HepG2 (cell line): ENCODE results near the gene CAMK1D. TPM values are rescaled to one million over a fixed set of nuclear protein-coding genes. Genes with fewer than 3 reads are reported as not detected.

ENCODE experiments used
- ATAC-seq: fragments of 200-7000 bp; cut with Tn5 transposase; 3 replicates; pipeline ENCODE4 v1.9.1; 2020; ENCODE audit warnings: mild to moderate bottlenecking, moderate library complexity
- BruUV-seq: library from RNA; stranded (reverse); fragments of 400-500 nt; replicated peaks from 2 replicates; lab custom pipeline; 2021; lab: Mats Ljungman, UMichigan
- CTCF ChIA-PET: fragments of 300-600 bp; formaldehyde crosslinking; extraction: SDS; loops from one replicate; lab custom pipeline; 2021; ENCODE audit warnings: low total read pairs, inconsistent platforms, low intra/inter-chr PET ratio; lab: Yijun Ruan, JAX
- POLR2A ChIA-PET: fragments of 350-600 bp; sonication (Branson Sonifier 250); formaldehyde crosslinking; loops from one replicate; lab custom pipeline; 2020; ENCODE audit warnings: antibody characterized with exemption, inconsistent platforms; lab: Yijun Ruan, JAX
- DNase-seq: peaks from one replicate; pipeline ENCODE4 v3.0.0-alpha.2; 2015; ENCODE audit warnings: low spot score
- FAIRE-seq: peaks from 3 replicates; lab custom pipeline; 2011; peaks lifted over from hg19 to GRCh38; lab: Jason Lieb, UNC
- H2AFZ ChIP-seq: one replicate; pipeline ENCODE4 v1.6.1; 2011; ENCODE audit warnings: low read length, inconsistent platforms
- H3K27ac ChIP-seq: fragments of 300-600 bp; 3 replicates; pipeline ENCODE4 v1.8.0; 2011; ENCODE audit warnings: mixed run types, mild to moderate bottlenecking, mixed read lengths, low read length, inconsistent platforms; ENCODE audit not compliant: insufficient read depth; ENCODE audit errors: extremely low read length
- H3K27me3 ChIP-seq, 2 experiments: fragments of 200-600 bp in 1 of 2; 2 replicates in 1 of 2; 3 replicates in 1 of 2; pipeline versions ENCODE4 v1.6.0 to v1.8.0; 2011; ENCODE audit warnings: low read length in 2 of 2, mild to moderate bottlenecking in 2 of 2, moderate library complexity in 2 of 2, inconsistent platforms in 1 of 2; ENCODE audit not compliant: insufficient read depth in 2 of 2, control insufficient read depth in 1 of 2
- H3K36me3 ChIP-seq, 2 experiments: fragments of 200-600 bp in 1 of 2; replicated peaks in 1 of 2; 2 replicates in 1 of 2; 3 replicates in 1 of 2; pipeline versions ENCODE4 v1.5.1 to v1.8.0; 2011; ENCODE audit warnings: low read length in 2 of 2, inconsistent platforms in 1 of 2; ENCODE audit not compliant: insufficient read depth in 2 of 2, control insufficient read depth in 1 of 2
- H3K4me1 ChIP-seq: 2 replicates; pipeline ENCODE4 v1.5.1; 2012; ENCODE audit warnings: low read length, inconsistent platforms; ENCODE audit not compliant: insufficient read depth
- H3K4me2 ChIP-seq: 2 replicates; pipeline ENCODE4 v1.6.0; 2011; ENCODE audit warnings: low read depth, low read length, inconsistent platforms
- H3K4me3 ChIP-seq, 3 experiments: fragments of 200-600 bp in 1 of 3; sonication (generic), shearing (Covaris generic) in 1 of 3; replicated peaks in 1 of 3; 2 replicates each; pipeline ENCODE4 v1.5.1; 2011 to 2016; ENCODE audit warnings: low read length in 3 of 3, inconsistent platforms in 2 of 3, low read depth in 2 of 3, mild to moderate bottlenecking in 2 of 3, control low read depth in 1 of 3, mixed read lengths in 1 of 3; ENCODE audit not compliant: insufficient read depth in 1 of 3
- H3K79me2 ChIP-seq: one replicate; pipeline ENCODE4 v1.6.1; 2011; ENCODE audit warnings: low read length, inconsistent platforms; ENCODE audit not compliant: insufficient read depth
- H3K9ac ChIP-seq: 2 replicates; pipeline ENCODE4 v1.6.0; 2011; ENCODE audit warnings: mild to moderate bottlenecking, low read depth, low read length, inconsistent platforms; ENCODE audit not compliant: insufficient read depth
- H3K9me3 ChIP-seq: 2 replicates; pipeline ENCODE4 v1.5.1; 2012; ENCODE audit warnings: mild to moderate bottlenecking, low read length
- H4K20me1 ChIP-seq: 2 replicates; pipeline ENCODE4 v1.6.0; 2011; ENCODE audit warnings: inconsistent platforms, mild to moderate bottlenecking, low read length, moderate library complexity; ENCODE audit not compliant: insufficient read depth
- ADNP ChIP-seq: sonication (generic); formaldehyde crosslinking; IDR thresholded peaks from 2 replicates; pipeline ENCODE4 v1.4.0; 2020; ENCODE audit warnings: missing genetic modification reagents
- SP4 ChIP-seq: sonication (generic); formaldehyde crosslinking; IDR thresholded peaks from 2 replicates; pipeline ENCODE4 v1.8.1; 2023; ENCODE audit warnings: mild to moderate bottlenecking, missing genetic modification reagents
- ZNF143 ChIP-seq: sonication (generic); formaldehyde crosslinking; IDR thresholded peaks from 2 replicates; pipeline ENCODE4 v1.4.0; 2020; ENCODE audit warnings: missing genetic modification reagents
- ZNF280D ChIP-seq: sonication (generic); formaldehyde crosslinking; IDR thresholded peaks from 2 replicates; pipeline ENCODE4 v1.5.1; 2020; ENCODE audit warnings: mild to moderate bottlenecking, missing genetic modification reagents
- ZNF33B ChIP-seq: sonication (generic); formaldehyde crosslinking; IDR thresholded peaks from 2 replicates; pipeline ENCODE4 v1.5.1; 2020; ENCODE audit warnings: mild to moderate bottlenecking, missing genetic modification reagents
- WGBS: methylation state at CpG from one replicate; pipeline ENCODE4 v1.1.6; 2017; ENCODE audit warnings: low lambda C conversion rate; 5-methylcytosine and 5-hydroxymethylcytosine counted together
- in situ Hi-C: cut with HindIII; loops from 2 replicates; pipeline ENCODE4 v1.10.0; 2017; ENCODE audit warnings: low pct_unique_long_range_greater_than_20kb; ENCODE audit not compliant: extremely low pct_ligation_motif_present
- intact Hi-C: fragments of 100-400 bp; cut with micrococcal nuclease; formaldehyde crosslinking; loops from one replicate; pipeline ENCODE4 v1.10.0; 2022; ENCODE audit not compliant: unreplicated experiment
- polyA plus RNA-seq, 8 experiments: library from polyadenylated mRNA; depleted of rRNA in 3 of 8; stranded (reverse) in 7 of 8; unstranded in 1 of 8; fragments of >200 nt; fragmentation: Illumina TruSeq in 4 of 8; extraction: Trizol in 4 of 8; gene quantifications; 2 replicates each; pipeline versions ENCODE4 v1.2.1 to v1.2.3, GENCODE V29; 2011 to 2016; ENCODE audit warnings: low read depth in 4 of 8, missing spikeins in 1 of 8, mixed read lengths in 1 of 8; ENCODE audit not compliant: insufficient read depth in 1 of 8
- total RNA-seq, 5 experiments: library from RNA; depleted of rRNA; stranded (reverse); fragments of >200 nt; fragmentation: Illumina TruSeq; extraction: Trizol; gene quantifications; 2 replicates each; pipeline ENCODE4 v1.2.3, GENCODE V29; 2016; ENCODE audit warnings: low read depth in 1 of 5

The CAMK1D gene
- total and polyA plus RNA-seq, 2 of the 13 experiments (the other 11 are each of a cell fraction or from before 2014, with no cell fraction given): under 0.01 TPM; not detected in 1

DNA sequence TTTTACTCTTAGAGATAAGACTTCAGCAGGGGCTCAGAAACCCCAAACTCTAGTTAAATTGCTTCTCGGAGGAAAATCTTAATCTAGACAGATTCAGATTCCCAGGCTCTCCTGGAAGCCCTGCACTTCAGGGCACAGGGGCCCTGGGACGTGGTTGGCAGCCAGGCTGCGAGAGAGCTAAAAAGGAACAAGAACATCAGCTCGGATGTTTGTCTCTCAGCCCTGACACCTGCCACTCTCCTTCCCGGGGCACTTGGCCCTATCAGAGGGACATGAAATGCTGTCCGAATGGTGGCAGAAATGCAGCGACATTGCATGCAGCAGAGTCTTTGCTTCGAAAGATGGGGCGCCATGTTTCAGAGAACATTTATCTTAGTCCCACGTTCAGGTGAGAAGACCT is 485.4 kb downstream of the CAMK1D start:
- in situ Hi-C loops: no loop called here
- no peak for FAIRE-seq
- CTCF ChIA-PET: no interaction called here

More for the DNA sequence above, 485.4 kb downstream of the CAMK1D start:
- Histone ChIP-seq H3K27me3 (peaks cover 0 to 15% of the 10 kb centered on the region in 2 experiments; a peak in 3 of 5 replicates), H3K36me3 (no peaks in the 10 kb centered on the region), H4K20me1 (no peaks in the 10 kb centered on the region), H3K4me1 (no peaks in the 10 kb centered on the region), H3K27ac (no peak overlapping the region), H3K9me3 (no peaks in the 10 kb centered on the region), H3K4me2 (no peak overlapping the region), H3K4me3 (no peak overlapping the region), H2AFZ (no peak overlapping the region), H3K9ac (no peak overlapping the region), H3K79me2 (no peaks in the 10 kb centered on the region)
- no TSS peak for BruUV-seq
- ATAC-seq (no peak), DNase-seq (no peak)
- TF ChIP-seq ZNF280D (CRISPR knock-in tag) (no peak), ZNF143 (CRISPR knock-in tag) (no peak), SP4 (CRISPR knock-in tag) (no peak), ADNP (CRISPR knock-in tag) (no peak), ZNF33B (CRISPR knock-in tag) (no peak)
- intact Hi-C loops: no loop called here
- 42% methylated on average over 10 of the region's 10 CpGs for WGBS
- POLR2A ChIA-PET: no interaction called here
